NB4 (cell line): ENCODE data around the gene ZNF583.

ENCODE experiments used
- DNase-seq: peaks from one replicate; pipeline ENCODE4 v3.0.0; 2010; ENCODE audit warnings: low read depth
- H3K4me3 ChIP-seq: one replicate; pipeline ENCODE4 v1.5.1; 2011; ENCODE audit warnings: mild to moderate bottlenecking, low read depth, low read length, moderate library complexity
- CTCF ChIP-seq: IDR thresholded peaks from one replicate; pipeline ENCODE4 v1.5.1; 2012; ENCODE audit warnings: low read depth, low read length
- MYC ChIP-seq: IDR thresholded peaks from 2 replicates; pipeline ENCODE4 v1.6.1; 2011; ENCODE audit warnings: low read depth, low read length
- POLR2A ChIP-seq: IDR thresholded peaks from 2 replicates; pipeline ENCODE4 v1.6.1; 2011; ENCODE audit warnings: mild to moderate bottlenecking; ENCODE audit not compliant: insufficient read length; ENCODE audit errors: extremely low read depth
- TF ChIP-seq, protein P1 (sequence below): IDR thresholded peaks from 2 replicates; pipeline ENCODE4 v1.6.1; 2011; ENCODE audit warnings: low read depth, low read length

ZNF583 gene

GRCh38 chr19:56423985-56424353 is 19.8 kb downstream of the ZNF583 start:
- DNase-seq = peak; percentile 1
- no peak for TF ChIP-seq MYC
- no peak for TF ChIP-seq POLR2A
- no peak for TF ChIP-seq CTCF
- TF ChIP-seq, protein P1, sequence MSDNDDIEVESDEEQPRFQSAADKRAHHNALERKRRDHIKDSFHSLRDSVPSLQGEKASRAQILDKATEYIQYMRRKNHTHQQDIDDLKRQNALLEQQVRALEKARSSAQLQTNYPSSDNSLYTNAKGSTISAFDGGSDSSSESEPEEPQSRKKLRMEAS = no peak
- H3K4me3 ChIP-seq = no peak overlapping the region

GRCh38 chr19:56441206-56441792 is 37.2 kb downstream of the ZNF583 start:
- DNase-seq = no peak
- H3K4me3 ChIP-seq = no peak overlapping the region
- TF ChIP-seq POLR2A = no peak
- TF ChIP-seq CTCF = no peak
- no peak for TF ChIP-seq MYC
- TF ChIP-seq, protein P1 = no peak

- TF ChIP-seq MYC (no peak), CTCF (no peak), POLR2A (no peak)
- TF ChIP-seq, protein P1 = no peak
- no peak overlapping the region for H3K4me3 ChIP-seq
- DNase-seq = no peak
These were observed 70.2 kb downstream of the ZNF583 start for GRCh38 chr19:56474308-56474707.

GRCh38 chr19:56476093-56476492 is 72.0 kb downstream of the ZNF583 start:
- H3K4me3 ChIP-seq = no peak overlapping the region
- TF ChIP-seq, protein P1 = no peak
- no peak for TF ChIP-seq POLR2A
- no peak for TF ChIP-seq MYC
- no peak for TF ChIP-seq CTCF
- DNase-seq = no peak
